IMR-90 (cell line): ENCODE measurements around the gene CCDC185.

Source experiments
- CHD1 ChIP-seq: IDR thresholded peaks from 2 replicates; pipeline ENCODE4 v1.6.1; 2012; ENCODE audit warnings: low read depth, low read length, improper control_type of control experiment
- POLR2A ChIP-seq: IDR thresholded peaks from 2 replicates; pipeline ENCODE4 v1.6.1; 2012; ENCODE audit warnings: mild to moderate bottlenecking, low read depth, low read length
- RCOR1 ChIP-seq: IDR thresholded peaks from 2 replicates; pipeline ENCODE4 v1.6.1; 2012; ENCODE audit warnings: mild to moderate bottlenecking, low read length, improper control_type of control experiment; ENCODE audit not compliant: insufficient replicate concordance
- RFX5 ChIP-seq: IDR thresholded peaks from 2 replicates; pipeline ENCODE4 v1.8.0; 2012; ENCODE audit warnings: low read depth, mild to moderate bottlenecking, low read length, moderate library complexity
- TF ChIP-seq, protein P1 (sequence below): conservative IDR thresholded peaks from 2 replicates; pipeline ENCODE4 v1.5.1; 2012; ENCODE audit warnings: mild to moderate bottlenecking, low read depth, low read length, improper control_type of control experiment
- TF ChIP-seq, protein P2 (sequence below): fragments of 150-350 bp; IDR thresholded peaks from 2 replicates; pipeline ENCODE4 v1.6.1; 2017; ENCODE audit warnings: mild to moderate bottlenecking, antibody characterized with exemption, low read length, low read depth
- TF ChIP-seq, protein P3 (sequence below): fragments of 150-350 bp; IDR thresholded peaks from 2 replicates; pipeline ENCODE4 v1.6.1; 2016; ENCODE audit warnings: low read depth, mild to moderate bottlenecking, low read length, moderate library complexity, borderline replicate concordance

DNA sequence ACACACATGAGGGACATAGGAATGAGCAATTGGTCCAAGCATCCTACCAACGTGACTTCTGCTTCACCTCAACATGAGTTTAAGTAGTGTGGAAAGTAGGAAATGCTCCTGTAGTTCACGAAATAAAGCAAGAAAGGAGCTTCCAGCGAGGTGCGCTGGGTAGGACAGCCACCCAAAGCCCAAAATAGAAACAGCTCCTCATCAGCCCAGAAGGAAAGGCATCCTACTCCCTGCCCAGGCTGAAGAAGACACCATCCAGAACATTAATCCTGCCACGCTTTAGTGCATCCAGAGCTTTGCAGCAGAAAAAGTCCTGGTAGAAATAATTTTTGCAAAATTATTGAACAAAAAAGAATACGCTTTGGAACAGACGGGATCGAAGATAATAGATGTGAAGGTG lies 25.9 kb downstream of the CCDC185 start:
- TF ChIP-seq, protein P1, sequence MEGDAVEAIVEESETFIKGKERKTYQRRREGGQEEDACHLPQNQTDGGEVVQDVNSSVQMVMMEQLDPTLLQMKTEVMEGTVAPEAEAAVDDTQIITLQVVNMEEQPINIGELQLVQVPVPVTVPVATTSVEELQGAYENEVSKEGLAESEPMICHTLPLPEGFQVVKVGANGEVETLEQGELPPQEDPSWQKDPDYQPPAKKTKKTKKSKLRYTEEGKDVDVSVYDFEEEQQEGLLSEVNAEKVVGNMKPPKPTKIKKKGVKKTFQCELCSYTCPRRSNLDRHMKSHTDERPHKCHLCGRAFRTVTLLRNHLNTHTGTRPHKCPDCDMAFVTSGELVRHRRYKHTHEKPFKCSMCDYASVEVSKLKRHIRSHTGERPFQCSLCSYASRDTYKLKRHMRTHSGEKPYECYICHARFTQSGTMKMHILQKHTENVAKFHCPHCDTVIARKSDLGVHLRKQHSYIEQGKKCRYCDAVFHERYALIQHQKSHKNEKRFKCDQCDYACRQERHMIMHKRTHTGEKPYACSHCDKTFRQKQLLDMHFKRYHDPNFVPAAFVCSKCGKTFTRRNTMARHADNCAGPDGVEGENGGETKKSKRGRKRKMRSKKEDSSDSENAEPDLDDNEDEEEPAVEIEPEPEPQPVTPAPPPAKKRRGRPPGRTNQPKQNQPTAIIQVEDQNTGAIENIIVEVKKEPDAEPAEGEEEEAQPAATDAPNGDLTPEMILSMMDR, result no peak
- TF ChIP-seq POLR2A, result no peak
- TF ChIP-seq, protein P2, sequence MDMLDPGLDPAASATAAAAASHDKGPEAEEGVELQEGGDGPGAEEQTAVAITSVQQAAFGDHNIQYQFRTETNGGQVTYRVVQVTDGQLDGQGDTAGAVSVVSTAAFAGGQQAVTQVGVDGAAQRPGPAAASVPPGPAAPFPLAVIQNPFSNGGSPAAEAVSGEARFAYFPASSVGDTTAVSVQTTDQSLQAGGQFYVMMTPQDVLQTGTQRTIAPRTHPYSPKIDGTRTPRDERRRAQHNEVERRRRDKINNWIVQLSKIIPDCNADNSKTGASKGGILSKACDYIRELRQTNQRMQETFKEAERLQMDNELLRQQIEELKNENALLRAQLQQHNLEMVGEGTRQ, result no peak
- TF ChIP-seq RCOR1, result no peak
- no peak for TF ChIP-seq CHD1
- TF ChIP-seq, protein P3, sequence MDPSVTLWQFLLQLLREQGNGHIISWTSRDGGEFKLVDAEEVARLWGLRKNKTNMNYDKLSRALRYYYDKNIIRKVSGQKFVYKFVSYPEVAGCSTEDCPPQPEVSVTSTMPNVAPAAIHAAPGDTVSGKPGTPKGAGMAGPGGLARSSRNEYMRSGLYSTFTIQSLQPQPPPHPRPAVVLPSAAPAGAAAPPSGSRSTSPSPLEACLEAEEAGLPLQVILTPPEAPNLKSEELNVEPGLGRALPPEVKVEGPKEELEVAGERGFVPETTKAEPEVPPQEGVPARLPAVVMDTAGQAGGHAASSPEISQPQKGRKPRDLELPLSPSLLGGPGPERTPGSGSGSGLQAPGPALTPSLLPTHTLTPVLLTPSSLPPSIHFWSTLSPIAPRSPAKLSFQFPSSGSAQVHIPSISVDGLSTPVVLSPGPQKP, result no peak
- no peak for TF ChIP-seq RFX5
